GM11168 (cell line): ENCODE results near the gene TMEM128.
"Not testable (repeated sequence)": the region's sequence is repeated elsewhere in the genome, so short reads cannot be mapped to it uniquely, and the experiment has no call there.

Experiments
- in situ Hi-C: fragments of 300-500 bp; cut with MboI; formaldehyde crosslinking; loops from one replicate; pipeline ENCODE4 v1.12.0; 2022; ENCODE audit warnings: low sequenced_read_pairs; ENCODE audit not compliant: unreplicated experiment

TMEM128 gene

GRCh38 chr4:4202510-4202909 is 45.5 kb downstream of the TMEM128 start:
- in situ Hi-C loops, result no loop called here

- in situ Hi-C loops, result no loop called here
These were observed 47.4 kb downstream of the TMEM128 start for GRCh38 chr4:4200624-4201023.

- in situ Hi-C loops, result no loop called here
These were observed 52.7 kb downstream of the TMEM128 start for GRCh38 chr4:4195354-4195753.

DNA sequence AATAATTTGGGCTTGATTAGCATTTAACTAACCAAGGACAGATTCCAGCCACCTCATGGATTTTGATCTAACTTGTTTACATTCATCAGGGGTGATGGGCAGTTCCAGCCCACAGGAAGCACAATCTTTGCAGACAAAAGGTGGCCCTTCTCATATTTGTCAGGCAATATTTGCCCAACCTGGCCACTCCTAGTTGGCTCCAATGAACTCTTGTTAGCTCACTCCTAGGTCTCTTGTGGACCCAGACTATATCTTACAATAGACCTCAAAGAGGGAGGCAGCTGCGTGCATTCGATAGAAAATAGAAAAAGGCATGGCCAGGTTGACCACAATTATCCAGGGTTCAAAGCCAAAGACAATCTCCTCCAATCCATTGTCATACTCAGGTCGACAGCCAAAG is 59.5 kb downstream of the TMEM128 start:
- in situ Hi-C loops, result not testable (repeated sequence)
